Upper lobe of right lung (tissue), 1 donor: ENCODE measurements around the gene GNG14. TPM values are rescaled to one million over a fixed set of nuclear protein-coding genes. Genes with fewer than 3 reads are reported as not detected.

Source experiments
- ATAC-seq: fragments of 200-7000 bp; cut with Tn5 transposase; one replicate; pipeline ENCODE4 v1.9.1; 2020; ENCODE audit warnings: mild to moderate bottlenecking, moderate library complexity
- DNase-seq: peaks from one replicate; pipeline ENCODE4 v3.0.0-alpha.2; 2020
- H3K27ac ChIP-seq: fragments of 200-600 bp; one replicate; pipeline ENCODE4 v1.8.0; 2022
- H3K27me3 ChIP-seq: fragments of 200-600 bp; one replicate; pipeline ENCODE4 v1.8.0; 2022; ENCODE audit warnings: mild to moderate bottlenecking
- H3K36me3 ChIP-seq: fragments of 200-600 bp; one replicate; pipeline ENCODE4 v1.8.0; 2022
- H3K4me1 ChIP-seq: fragments of 200-600 bp; one replicate; pipeline ENCODE4 v1.8.0; 2022
- H3K4me3 ChIP-seq: fragments of 200-600 bp; one replicate; pipeline ENCODE4 v1.8.0; 2022; ENCODE audit warnings: mild to moderate bottlenecking
- H3K9me3 ChIP-seq: fragments of 200-600 bp; one replicate; pipeline ENCODE4 v1.8.0; 2022
- CTCF ChIP-seq: fragments of 200-600 bp; IDR thresholded peaks from one replicate; pipeline ENCODE4 v1.8.0; 2022; ENCODE audit warnings: antibody characterized with exemption
- intact Hi-C: fragments of 100-400 bp; cut with DNase I; formaldehyde crosslinking; loops from one replicate; pipeline ENCODE4 v1.11.0; 2022
- total RNA-seq: library from RNA; stranded (reverse); fragmentation: NEBNext Ultra II Directional; extraction: Animal tissue kit (Norgen Biotek cat#: 25700); gene quantifications from one replicate; pipeline ENCODE4 v1.2.1, GENCODE V29; 2021
- donor health status: DM: no; HTN: yes; CAD: no; lungs with severe emphysema.

The GNG14 gene
- total RNA-seq, 1 donor from 2014 or later = not detected

GRCh38 chr19:12655546-12655945 lies 32.3 kb upstream of the GNG14 start:
- TF ChIP-seq CTCF = no peak
- ATAC-seq = no peak
- intact Hi-C loops = no loop called here
- Histone ChIP-seq H3K9me3 (no peaks in the 10 kb centered on the region), H3K4me3 (no peak overlapping the region), H3K27ac (no peak overlapping the region), H3K36me3 (peaks cover 70% of the 10 kb centered on the region), H3K27me3 (no peaks in the 10 kb centered on the region), H3K4me1 (no peaks in the 10 kb centered on the region)
- no peak for DNase-seq

DNA sequence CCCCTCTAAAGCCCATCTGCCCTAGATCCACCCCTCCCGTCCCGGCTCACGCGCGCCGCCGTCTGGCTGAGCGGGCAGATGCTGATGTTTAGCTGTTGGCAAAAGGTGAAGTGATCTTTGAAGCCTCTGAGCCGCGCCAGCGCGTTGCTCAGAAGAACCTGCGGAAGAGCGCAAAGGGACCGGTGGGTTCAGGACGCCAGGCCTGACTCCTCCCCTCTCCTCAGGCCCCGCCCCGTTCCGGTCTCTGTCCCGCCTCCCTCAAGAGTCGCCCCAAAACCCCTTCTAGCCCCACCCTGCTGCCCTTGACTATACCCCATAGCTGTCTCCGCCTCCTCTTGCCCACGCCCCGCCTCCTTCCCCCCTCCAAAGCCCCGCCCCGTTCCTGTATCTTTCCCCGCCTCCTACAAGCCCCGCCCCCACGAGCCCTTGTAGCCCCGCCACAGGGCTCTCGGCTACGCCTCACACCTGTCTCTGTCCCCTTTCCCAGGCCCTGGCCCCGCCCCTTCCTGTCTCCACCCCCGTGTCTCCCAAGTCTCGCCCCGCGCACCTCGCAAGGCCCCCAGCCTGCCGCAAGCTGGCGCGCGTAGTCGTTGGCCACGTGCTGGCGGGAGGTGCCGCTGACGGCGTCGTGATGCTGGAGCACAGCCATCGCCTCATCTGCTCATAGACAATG lies 30.8 kb upstream of the GNG14 start:
- DNase-seq (no peak), ATAC-seq (peak; percentile 48)
- no peaks in the 10 kb centered on the region for H3K27me3 ChIP-seq
- intact Hi-C loops = no loop called here
- H3K36me3 ChIP-seq = peaks cover 76% of the 10 kb centered on the region
- no peaks in the 10 kb centered on the region for H3K4me1 ChIP-seq
- TF ChIP-seq CTCF = no peak
- no peak overlapping the region for H3K27ac ChIP-seq
- no peak overlapping the region for H3K4me3 ChIP-seq
- no peaks in the 10 kb centered on the region for H3K9me3 ChIP-seq

GRCh38 chr19:12657966-12658365 lies 29.8 kb upstream of the GNG14 start:
- Histone ChIP-seq H3K4me1 (no peaks in the 10 kb centered on the region), H3K27me3 (no peaks in the 10 kb centered on the region), H3K36me3 (peaks cover 85% of the 10 kb centered on the region), H3K4me3 (no peak overlapping the region), H3K27ac (no peak overlapping the region), H3K9me3 (no peaks in the 10 kb centered on the region)
- ATAC-seq (no peak), DNase-seq (no peak)
- intact Hi-C loops = no loop called here
- TF ChIP-seq CTCF = no peak

GRCh38 chr19:12660980-12661379 lies 26.8 kb upstream of the GNG14 start:
- H3K4me3 ChIP-seq = no peak overlapping the region
- no peaks in the 10 kb centered on the region for H3K27me3 ChIP-seq
- ATAC-seq (no peak), DNase-seq (no peak)
- TF ChIP-seq CTCF = no peak
- intact Hi-C loops = no loop called here
- peaks cover 6% of the 10 kb centered on the region for H3K4me1 ChIP-seq
- H3K27ac ChIP-seq = no peak overlapping the region
- no peaks in the 10 kb centered on the region for H3K9me3 ChIP-seq
- H3K36me3 ChIP-seq = peaks cover 81% of the 10 kb centered on the region

DNA sequence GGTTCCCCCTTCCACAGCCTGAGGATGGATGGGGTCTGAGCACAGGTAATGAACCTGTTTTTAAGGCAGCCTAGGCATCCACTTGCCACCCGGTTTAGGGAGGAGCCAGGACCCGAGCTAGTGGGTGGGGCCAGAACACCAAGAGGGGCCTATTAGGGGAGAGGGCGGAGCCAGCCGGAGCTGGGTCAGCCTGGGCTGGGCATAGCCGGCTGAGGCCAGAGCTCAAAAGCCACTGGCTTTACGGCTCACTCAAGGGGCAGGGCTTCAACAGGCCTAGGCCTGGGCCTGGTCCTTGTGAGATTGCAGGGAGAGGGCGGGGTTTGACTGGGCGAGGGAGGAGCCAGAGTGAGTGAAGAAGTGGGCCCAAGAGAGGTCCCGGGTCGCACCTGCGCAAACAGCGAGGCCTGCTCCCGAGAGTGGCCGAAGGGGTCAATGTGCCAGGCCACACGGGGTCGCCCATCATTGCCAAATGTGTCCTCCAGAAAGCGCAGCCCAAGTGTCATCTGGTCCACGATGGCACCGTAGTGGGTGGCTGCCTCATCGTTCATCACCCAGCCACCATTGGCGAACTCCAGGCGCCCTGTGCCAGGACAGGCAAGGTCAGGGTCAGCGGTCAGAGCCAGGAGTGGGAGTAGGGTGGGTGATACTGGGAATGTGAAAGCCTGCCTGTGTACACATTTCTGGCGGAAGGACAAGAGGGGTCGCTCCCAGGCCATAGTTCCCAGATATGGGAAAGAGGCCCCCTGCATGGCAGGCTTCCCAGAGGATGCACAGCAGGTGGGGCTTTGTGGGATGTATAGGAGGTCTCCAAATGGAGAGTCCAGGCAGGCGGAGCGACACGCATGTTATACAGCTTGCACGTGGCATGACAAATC lies 23.2 kb upstream of the GNG14 start:
- Histone ChIP-seq H3K36me3 (peaks cover 53% of the 10 kb centered on the region), H3K27ac (peak overlapping the region; percentile 70), H3K9me3 (no peaks in the 10 kb centered on the region), H3K27me3 (no peaks in the 10 kb centered on the region), H3K4me3 (no peak overlapping the region), H3K4me1 (peaks cover 25% of the 10 kb centered on the region)
- no peak for ATAC-seq
- intact Hi-C loops = no loop called here
- TF ChIP-seq CTCF = no peak
- DNase-seq = no peak
